GM18508 (cell line): ENCODE results near the gene AANAT.

ENCODE experiments used
- ATAC-seq: cut with Tn5 transposase; IDR thresholded peaks from one replicate; pipeline ENCODE4 v1.9.1; 2021; ENCODE audit warnings: moderate number of reproducible peaks; ENCODE audit not compliant: insufficient read depth, unreplicated experiment

The AANAT gene

DNA sequence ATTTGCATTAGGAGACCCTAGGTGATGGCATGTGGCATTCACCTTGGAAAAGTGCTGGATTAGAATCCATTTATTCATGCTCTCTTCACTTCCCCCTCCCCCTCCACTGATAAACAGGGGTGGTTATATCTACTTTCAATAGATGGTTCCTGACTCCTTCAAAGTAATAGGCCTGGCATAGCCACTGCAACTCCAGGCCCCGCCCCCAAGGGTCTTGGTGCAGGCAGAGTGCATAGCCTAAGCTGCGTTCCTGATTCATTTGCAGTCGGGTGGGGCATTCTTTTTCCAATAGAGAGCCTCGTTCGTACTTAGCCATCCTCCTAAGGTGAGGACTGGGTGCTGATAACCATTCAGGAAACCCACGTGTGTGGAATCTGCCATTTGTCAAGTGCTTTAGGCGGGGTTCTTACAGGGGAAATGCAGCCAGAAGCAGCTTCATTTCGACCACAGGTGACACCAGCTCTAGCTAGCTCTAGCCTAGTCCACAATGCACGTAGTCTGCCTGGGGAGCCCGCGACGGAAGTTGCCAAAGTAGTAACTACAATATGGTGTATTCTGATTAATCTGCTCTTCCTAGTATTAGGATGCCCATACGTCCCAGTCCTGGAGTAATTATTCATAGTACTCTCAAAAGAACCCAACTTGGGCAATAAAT lies 25.6 kb upstream of the AANAT start:
- no peak for ATAC-seq

DNA sequence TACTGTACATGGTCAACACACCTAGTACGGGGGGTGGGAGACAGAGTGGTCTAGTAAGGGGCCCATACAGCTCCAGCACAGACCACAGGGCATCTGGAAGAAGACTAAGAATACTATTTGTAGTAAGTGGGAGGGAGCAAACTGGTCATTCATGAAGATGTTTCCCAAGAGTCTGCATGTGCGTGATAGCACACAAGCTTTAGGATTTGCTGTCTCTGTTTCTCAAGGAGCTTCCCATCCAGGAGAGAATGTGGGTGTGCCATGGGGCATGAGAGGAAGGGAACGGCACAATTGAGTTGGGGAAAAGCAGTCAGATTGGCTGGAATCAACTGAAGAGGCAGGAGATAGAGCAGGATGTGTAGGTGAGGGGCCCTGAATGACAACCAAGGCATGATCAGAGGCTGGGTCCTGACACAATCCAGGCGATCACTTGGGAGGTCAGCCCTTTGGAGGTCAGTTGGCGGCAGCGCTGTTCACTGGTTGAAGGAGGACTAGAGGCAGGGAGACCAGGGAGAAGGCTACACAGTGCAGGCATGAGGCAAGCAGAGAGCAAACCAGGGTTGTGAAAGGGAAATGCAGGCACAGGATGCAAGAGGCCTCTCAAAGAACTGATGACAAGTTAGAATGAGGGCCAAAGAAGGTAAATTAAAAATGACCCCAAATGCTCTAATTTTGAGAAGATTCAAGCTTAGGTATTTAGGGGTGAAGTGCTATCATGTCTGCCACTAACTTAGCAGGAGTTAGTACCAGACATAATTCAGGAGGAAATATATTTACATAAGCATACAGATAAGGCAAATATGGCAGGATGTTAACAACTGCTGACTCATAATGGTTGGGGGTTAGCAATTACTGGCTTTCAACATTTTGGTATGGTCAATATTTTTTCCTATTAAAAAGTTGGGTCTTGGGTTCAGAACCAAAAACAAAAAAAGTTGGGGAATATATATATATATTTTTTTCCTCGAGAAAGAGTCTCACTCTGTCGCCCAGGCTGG lies 24.8 kb upstream of the AANAT start:
- no peak for ATAC-seq

DNA sequence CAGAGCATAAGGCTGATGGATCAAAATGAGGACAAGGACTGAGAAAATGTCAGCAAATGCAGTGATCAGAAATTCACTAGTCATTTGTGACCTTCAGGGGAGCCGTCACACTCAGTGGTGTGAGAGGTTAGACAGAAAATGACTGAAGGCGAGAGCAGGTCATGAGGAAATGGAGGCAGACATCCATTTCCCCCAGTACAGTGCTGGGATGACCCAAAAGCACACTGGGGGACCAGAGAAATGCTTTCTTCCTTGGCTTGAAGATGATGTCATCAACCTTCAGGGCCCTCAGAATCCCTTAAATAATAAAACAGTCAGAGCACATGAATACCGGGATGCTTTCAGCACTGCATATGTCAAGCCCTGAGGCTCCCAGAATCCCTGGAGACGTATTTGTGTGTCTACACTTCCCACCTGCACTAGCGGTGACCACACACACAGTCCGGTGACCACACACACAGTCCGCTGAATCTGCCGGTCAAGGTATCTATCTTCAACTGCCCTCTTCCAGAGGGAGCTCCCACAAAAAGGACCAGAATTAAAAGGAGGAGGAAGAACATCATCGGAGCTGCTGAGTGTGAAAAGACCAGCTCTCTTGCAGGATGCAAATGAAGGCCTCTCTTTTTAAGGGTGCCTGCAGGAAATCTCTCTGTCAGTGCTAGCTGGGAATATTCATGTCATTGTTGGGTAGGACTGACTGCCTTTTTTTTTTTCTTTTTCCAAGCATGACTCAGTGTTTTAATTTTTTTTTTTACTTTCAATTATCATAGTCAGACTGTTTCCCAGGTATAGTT lies 22.7 kb upstream of the AANAT start:
- no peak for ATAC-seq

DNA sequence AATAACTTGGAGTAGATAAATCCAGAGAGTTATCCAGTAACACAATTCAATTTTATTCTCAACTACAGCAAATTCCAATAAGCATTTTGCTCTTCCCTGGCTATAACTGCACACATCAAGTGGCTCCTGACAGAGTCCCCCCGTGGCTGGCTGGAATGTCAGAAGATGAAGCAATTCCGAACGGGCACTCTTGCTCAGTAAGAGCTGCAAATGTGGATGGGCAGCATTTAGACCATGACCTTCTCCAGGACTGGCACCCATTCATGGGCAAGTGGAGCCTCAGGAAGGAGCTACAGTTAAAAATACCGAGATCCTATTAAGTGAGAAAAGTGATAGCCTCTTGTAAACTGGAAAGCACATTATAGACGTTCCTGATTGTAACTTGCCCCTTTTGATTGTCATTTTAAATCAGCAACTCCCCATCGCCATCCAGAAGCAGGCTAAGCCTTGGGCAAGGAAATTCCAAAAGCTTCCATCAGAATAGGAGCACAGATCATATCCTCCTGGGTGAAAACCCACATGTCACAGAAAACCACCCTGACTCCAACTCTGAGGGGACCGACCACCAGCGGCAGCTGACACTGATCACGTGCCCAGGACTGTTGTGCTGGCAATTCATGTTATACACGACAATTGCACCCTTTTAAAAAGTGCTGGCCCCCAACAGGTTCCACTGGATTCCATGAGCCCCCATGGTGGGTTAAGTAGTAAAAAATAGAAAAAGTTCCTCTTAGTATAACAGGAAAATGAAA lies 21.5 kb upstream of the AANAT start:
- ATAC-seq: no peak

DNA sequence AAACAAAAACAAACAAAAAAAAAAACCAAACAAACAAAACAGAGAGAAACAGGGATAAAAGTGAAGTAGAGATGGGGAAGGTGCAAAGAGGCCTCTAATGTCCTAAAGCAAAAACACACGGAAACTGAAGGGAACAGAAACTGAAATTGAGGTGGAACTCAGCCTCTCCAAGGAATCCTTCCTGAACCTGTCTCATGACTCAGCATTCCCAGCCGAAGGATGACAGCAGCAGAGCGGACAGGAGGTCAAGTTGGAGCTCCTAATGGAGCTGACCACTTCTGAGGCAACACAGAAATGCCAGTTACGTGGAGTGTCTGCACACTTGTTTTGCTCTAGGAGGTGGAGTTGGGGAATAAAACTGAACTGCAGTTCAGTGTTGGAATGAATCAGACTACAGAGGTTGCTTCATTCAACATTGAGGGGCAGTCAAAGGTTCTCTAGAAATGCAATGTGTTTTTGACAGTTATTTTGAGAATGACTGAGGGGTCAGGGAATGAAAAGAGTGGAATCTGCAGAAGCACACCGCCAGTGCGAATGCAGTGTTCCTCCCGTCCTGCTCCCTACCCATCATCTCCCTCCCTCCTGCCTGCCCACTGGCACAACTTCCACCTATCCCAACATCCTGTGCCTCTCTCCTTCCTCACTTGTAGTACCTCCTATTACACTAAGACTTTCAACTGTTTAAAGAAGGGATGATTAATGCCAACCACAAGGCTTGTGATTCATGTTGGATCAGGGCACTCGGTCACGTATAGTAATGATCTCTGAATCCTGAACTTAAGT lies 20.8 kb upstream of the AANAT start:
- ATAC-seq: no peak

DNA sequence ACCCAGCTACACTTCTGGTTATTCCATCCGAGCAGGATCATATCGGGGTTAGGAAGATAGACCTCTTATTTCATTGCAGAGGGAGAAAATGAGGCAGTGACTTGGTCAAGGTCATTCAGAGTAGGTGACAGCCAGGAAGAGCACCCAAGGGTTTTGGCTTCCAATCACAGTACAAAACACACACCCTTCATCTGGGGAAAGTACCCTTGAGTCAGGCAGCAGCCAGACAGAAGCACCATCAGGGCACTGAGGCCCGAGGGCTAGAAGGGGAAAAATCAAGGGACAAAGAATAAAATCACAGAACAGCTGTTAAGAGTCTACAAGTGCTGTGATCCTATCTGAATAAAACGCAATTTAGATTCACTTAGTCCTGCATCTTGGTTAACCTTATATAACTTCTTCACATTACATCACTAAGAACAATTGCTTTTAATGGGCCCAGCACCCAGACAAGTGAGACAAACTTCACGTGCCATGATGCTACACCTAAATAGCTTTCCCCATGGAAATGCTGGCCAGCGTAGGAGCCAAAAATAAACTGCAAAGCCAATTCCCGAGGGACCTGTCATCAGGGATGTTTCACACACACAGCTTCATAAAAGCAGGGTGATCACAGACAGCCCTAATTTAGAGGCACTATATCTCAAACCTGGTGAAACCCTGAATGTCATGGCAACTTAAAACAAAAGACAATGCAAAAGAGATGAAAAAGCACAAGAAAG lies 19.3 kb upstream of the AANAT start:
- ATAC-seq: no peak

DNA sequence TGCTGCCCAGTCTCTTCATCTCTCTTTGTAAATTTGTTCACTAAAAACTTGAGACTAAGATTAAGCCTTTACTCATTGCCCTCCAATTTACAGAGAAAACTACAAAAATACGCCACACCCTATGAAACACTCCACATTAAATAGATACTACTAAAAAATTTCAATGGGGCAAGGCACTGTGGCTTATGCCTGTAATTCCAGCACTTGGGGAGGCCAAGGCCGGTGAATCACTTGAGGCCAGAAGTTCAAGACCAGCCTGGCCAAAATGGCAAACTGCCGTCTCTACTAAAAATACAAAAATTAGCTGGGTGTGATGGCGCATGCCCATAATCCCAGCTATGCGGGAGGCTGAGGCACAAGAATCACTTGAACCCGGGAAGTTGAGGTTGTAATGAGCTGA lies 18.3 kb upstream of the AANAT start:
- no peak for ATAC-seq

DNA sequence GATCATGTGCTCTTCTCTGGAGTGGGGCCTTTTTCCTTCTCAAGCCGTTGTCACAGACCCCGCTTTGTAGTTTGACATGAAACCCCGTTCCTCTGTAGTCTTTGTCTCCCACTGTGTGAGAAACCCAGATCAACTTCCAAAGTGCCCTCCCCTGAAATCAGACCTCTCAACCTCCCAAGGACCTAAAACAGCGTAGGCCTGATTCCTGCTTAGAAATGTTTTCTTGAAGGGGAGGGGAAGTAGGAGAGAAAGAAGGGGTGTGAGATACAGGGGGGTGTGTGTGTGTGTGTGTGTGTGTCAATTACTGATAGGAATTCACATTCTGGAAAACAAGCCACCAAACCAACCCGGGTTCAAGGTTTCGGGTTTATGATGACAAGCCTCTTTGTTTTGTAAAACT lies 15.9 kb upstream of the AANAT start:
- no peak for ATAC-seq

DNA sequence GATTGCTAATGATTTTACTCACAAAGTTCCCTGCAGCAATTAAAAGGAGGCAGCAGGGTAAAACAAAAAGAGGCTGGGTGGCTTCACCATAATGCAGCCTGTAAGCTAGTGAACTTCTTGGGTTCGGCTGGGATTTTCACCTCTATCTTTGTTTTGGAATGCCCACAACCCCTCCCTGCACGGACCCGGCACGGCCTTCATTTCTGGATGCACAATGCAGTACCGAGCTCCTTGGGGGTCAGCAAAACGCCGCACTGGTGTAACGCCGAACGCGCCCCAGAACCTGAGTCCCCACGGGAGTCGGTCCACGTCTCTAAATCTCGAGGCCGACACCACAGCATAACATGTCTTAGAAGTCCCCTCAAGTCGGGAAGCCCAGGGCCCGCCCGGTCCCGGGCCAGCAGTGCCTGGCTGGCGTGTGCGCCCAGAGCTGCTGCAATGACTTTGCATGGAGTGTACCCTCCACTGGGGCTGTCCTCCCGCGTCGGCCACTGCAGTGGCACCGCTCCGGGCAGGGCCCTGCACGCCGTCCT lies 15.2 kb upstream of the AANAT start:
- ATAC-seq: no peak

DNA sequence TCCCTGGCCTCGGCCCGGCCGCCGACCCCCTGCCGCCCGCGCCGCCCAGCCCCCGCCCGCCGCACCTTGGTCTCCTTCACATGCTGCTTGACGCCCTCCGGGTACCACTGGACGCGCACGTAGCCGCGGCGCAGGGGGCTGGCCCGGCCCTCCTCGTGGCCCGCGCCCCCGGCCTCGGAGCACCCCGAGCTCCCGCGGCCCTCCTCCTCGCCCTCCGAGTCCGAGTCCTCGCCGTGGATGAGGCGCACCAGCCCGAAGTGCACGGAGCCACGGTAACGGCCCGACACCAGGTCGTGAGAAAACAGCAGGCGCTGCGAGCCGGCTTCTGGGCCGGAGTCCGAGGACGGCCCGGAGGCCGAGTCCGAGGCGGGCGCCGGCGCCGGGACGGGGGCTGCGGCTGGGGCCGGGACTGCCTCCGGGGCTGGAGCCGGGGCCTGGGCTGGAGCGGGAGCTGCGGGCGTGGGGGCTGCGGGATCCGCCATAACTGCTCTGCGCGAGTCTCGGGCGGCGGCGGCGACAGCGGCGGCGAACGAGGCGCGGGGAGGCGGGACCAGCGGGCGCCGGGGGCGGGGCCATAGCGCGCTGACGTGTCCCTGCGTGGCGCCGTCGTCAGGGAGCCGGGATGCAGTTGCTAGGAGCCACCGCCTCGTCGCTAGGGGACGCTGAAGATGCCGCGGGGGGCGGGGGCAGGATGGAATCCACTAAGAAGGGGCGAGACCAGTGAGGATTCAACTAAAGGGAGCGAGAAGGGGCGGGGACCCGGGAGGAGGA lies 14.6 kb upstream of the AANAT start, which contains the start of gene UBE2O:
Gene UBE2O, minus strand, starts transcription at position 493 of the 771 bp plus-strand sequence. Its CDS starts 11 bp downstream, at position 482.
- no peak for ATAC-seq

DNA sequence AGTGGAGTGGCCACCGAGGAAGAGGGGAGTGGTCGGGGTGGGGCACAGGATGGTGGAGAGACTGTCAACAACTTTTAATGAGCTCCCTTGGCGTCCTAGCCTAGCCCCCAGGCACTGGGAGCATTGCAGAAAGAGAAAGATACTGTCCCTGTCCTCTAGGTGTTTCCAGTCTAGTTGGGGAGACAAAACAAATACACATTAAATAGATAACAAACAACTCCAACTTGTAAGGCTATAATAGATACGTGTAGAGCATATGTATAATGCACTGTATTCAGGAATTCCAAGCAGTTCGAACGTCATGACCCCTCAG lies 14.0 kb upstream of the AANAT start:
- no peak for ATAC-seq

DNA sequence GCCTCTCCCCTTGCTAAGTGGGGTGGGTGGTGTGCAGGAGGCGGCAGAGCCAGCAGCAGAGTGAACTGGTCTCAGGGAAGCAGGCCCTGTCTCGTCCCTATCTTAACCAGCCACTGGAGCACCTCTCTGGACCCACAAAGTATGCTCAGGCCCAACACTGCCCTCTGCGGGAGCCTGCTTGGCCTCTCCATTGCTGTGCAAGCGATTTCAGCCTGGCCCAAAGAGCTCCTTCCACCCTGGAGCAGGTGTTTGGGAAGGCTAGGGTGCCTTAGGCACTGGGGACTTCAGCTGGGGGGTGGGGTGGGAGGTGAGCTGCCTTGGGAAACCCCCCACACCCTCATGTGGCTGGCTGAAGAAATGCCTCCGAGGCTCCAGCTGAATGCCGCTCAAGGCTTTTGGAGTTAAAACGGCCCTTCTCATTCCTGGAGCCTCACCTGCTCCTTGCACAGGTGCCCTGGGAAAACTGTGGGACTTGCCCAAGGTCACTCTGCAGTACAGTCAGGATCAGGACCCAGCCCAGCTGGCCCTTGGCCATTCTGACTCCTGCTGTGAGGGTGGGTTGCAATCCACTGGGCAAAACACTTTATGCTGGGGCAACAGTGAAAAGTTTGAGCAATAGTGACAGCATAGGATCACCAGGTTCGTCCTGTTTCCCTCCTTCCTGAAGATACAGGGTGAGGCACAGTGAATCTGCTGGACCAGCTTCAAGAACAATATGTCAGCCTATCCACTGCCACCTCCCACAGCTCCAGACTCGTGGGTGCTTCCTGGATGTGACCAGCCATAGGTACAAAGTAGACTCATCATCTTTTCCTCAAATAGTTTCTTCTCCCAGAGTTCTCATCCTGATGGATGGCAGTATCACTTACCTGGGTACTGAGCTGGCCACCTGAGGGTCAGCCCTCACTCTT lies 8.6 kb upstream of the AANAT start:
- ATAC-seq: no peak

DNA sequence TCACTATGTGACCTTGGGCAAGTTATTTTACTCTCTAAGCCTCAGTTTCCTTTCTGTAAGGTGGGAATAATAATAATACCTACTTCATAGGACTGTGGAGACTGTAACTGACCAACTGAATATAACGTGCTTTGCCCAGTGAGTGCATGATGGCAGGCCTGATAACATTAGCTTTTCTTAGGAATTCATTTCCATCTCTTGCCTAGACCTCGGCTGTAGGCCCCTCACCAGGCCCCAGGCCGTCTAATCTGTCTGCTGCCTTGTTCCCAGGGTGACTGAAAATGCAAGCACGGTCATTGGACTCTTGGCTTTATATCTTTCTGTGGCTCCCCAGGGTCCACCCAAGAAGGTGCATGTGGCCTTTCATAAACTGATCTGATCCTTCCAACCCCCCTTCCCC lies 7.7 kb upstream of the AANAT start:
- no peak for ATAC-seq

DNA sequence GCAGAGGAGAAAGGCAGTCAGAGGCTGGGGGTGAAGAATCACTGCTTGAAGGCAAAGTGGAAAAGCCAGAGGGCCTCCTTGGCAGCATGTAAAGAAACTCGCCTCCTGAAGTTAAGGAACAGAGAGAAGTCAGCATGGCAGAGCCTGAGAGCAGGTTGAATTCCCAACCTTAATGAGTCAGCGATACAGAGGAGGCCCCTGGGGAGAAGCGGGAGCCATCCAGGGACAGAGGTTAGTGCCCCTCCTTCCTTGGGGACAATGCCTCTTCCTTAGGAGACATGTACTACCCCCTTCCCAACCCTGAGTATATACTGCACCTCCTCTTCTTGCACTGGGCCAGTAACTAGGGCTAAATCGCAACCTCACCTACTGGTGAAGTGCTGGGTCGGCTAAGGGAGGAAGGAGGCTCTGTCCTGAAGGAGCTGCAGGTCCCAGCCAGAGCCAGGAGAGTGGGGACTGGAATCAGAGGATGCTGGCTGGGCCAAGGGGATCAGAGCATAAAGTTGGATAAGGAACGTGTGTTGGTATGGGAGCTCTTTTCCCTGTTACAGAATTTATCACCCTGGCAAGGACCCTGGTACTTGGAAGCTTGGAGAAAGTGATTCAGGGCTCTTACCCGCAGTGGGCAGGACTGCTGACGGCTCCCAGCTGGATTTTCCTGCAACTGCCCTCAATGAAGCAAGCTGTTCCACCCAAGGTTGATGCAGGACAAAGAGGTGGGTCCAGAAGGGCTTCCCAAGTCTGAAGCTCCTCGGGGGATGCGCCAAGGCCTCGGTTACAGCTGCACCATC lies 5.4 kb upstream of the AANAT start:
- no peak for ATAC-seq

DNA sequence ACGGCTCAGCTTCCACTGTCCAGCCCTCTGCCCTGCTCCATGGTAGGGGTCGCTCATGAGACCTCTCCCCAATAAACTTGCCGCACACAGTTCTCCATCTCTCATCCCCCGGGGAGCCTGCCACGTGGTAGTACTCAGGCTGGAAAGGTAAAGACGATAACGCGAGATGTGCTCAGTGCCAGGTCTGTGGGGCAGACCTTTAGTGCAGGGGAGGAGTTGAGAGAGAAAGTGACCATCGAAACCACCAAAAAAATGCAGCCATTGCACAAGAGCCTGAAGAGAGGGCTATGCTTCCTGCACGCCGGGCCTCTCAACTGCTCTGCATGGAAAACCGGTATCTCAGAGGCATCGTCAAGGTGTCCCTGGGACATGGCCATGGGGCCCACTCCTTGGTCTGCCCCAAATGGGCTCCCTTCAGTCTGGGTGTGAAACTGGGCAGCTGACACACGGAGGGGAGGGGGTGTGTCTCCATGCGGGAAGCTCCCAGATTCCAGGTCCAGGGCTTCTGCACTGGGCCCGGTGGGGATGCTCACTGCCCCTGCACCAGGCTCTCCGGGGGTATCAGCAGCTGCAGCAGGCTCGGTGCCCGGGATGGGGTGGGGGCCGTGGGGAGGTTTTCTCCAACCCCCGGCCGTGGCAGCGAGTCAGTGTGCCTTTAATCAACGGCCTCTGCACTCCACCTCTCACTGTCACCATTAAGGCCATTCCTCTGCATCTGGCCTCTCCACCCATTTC lies 4.7 kb upstream of the AANAT start:
- ATAC-seq: no peak
